GM21576 (cell line): Measurements from ENCODE around the gene PREX1.

Experiments used
- ATAC-seq: cut with Tn5 transposase; IDR thresholded peaks from one replicate; pipeline ENCODE4 v1.9.1; 2021; ENCODE audit warnings: mild to moderate bottlenecking, moderate library complexity; ENCODE audit not compliant: unreplicated experiment

The PREX1 gene

GRCh38 chr20:48597521-48598302, 230.1 kb downstream of the PREX1 start:
- no peak for ATAC-seq

DNA sequence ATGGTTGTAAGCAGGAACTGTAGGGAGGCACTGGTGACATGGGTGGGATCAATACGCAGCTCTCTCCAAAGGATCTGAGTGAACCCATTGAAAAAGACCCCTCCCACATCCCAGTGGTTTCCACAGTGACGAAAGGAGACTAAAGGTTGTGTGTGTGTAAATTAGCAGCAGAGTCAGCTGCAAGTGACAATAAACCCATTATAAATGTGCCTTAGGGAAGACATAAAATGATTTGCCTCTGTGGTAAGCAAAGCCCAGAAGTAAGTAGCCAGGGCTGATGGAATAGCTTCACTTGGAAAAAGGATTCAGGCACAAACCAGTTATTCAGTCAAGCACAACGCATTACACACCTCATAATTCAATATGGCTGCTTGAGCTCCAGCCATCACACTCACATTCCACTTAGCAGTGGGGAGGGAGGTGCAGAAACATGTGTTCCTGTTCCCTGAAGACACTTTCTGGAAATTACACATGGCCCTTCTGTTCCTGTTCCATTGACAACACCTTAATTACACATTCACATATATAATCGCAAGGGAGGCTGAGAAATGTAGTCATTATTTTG, 231.4 kb downstream of the PREX1 start:
- ATAC-seq, result no peak

- no peak for ATAC-seq
These were observed 232.1 kb downstream of the PREX1 start for GRCh38 chr20:48595495-48596333.

- no peak for ATAC-seq
These were observed 233.3 kb downstream of the PREX1 start for GRCh38 chr20:48594533-48594932.

DNA sequence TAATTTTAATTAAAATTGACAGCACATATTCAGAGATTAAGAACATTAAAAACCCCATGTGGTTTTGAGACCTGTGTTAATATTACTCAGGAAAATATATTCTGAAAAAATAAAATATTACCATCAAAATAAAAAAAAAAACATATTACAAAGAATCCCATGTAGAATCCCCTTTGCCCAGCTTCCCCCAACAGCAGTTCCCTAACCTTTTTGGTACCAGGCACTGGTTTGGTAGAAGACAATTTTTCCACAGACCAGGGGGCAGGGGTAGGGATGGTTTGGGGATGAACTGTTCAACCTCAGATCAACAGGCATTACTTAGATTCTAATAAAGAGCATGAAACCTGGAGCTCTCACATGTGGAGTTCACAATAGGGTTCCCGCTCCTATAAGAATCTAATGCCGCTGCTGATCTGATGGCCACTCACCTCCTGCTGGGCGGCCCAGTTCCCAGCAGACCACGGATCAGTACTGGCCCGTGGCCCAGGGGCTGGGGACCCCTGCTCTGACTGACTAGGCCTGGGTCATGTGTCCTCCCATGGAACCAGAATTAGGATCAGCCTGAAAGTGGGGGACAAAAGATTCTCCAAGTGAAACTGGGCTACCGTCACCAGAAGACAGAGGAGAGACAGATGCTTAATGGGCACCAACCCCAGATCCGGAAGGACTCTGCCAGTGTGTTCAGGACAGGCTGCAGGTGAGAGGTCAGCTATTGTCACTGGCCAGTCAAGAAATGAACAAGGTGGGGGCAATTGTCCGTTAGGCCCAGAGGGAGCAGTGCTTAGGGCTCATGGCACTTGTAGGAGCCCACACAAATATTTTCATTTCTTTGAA, 235.5 kb downstream of the PREX1 start:
- no peak for ATAC-seq

GRCh38 chr20:48586730-48587129, 241.1 kb downstream of the PREX1 start:
- ATAC-seq, result no peak

- ATAC-seq, result no peak
These were observed 242.5 kb downstream of the PREX1 start for GRCh38 chr20:48585061-48585870.

GRCh38 chr20:48584391-48585060, 243.3 kb downstream of the PREX1 start:
- no peak for ATAC-seq

GRCh38 chr20:48583801-48584200, 244.0 kb downstream of the PREX1 start:
- no peak for ATAC-seq

DNA sequence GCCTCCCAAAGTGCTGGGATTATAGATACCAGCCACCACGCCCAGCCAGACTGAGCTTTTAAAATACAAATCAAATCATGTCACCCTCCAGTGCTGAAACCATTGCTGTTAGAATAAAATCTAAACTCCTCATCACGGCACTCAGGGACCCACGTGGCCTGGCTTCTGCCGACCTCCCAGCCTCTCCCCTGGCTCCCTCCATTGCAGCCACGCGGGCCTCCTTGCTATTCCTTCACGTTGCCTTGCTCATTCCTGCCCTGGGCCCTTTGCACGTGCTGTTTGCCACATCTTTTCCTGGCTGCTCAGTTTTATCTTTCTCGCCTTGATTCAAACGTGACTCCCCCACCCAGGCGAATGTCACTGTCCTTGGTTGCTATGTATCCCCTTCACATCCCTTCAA, 244.6 kb downstream of the PREX1 start:
- no peak for ATAC-seq

DNA sequence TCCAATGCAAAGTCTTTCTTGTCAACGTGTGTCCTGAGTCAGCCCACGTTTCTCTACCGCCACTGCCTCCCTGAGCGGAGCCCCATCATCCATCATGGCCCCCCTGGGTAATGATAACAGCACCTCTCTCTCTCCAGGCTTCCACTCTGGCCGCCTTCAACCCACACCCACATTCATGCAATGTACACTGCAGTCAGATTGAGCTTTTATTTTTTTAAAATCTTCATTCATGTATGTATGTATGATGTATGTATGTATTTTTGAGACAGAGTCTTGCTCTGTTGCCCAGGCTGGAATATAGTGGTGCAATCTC, 245.2 kb downstream of the PREX1 start:
- no peak for ATAC-seq

DNA sequence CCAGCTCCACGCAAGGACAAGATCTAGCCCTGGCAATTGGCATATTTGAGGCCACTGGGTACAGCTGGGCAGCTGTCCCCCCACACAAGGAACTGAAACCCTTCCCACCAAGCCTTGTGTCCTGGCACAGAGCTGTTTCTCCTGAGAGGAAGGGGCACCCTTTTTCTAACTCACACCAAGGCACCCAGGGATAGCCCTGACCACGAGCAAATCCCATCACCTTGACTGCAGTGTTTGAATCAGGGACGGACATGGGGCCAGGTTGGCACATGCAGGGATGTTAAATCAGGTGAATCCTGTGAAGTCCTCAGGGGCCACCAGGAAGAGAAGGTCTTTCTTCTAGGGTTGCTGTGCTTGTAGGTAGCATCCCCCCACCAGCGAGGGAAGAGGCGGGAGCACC, 246.6 kb downstream of the PREX1 start:
- ATAC-seq, result no peak

GRCh38 chr20:48578397-48579098, 249.3 kb downstream of the PREX1 start:
- no peak for ATAC-seq

DNA sequence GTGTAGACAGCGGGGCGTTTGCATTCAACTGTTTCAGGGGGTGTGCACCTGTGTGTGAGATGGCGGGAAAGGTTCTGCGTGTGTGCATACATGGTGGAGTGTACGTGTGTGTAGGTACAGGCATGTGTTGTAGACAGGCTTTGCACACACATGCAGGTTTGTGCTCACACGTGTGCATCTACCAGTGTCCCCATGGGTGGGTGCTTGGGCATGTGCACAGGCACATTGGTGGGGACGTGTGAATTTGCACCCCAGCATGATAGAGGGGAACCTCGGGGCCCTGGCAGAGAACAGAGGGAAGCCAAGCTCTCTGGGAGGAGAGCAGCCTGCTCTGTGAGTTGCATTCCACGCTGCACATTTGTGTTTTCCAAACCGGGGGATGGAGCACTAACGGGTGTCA, 250.2 kb downstream of the PREX1 start:
- ATAC-seq, result no peak

GRCh38 chr20:48574383-48574782, 253.4 kb downstream of the PREX1 start:
- ATAC-seq, result no peak
